ENCODE measurements around the gene TBXA2R. TPM values are rescaled to one million over a fixed set of nuclear protein-coding genes. Genes with fewer than 3 reads are reported as not detected.

TBXA2R gene
- total RNA-seq, 1 experiment from 2014 or later: 1.3 TPM

- Mint-ChIP-seq H3K4me1 (peaks cover 7% of the 10 kb centered on the region), H3K36me3 (no peaks in the 10 kb centered on the region), H3K9me3 (no peaks in the 10 kb centered on the region), H3K27ac (no peak overlapping the region), H3K4me3 (no peak overlapping the region), H3K27me3 (ENCODE audit: low read depth) (peaks cover 3% of the 10 kb centered on the region; the same call in 1 of the 2 replicates)
- DNase-seq (ENCODE audit: low spot score) (no peak), ATAC-seq (no peak)
- ChIA-PET POLR2A (interaction anchor here (0.7 kb wide), 1 partner anchor 39 kb away, joined by 9 read pairs; no protein-coding TSS in a partner anchor), CTCF (interaction anchor here (0.6 to 1.0 kb wide), 3 partner anchors 13 to 548 kb away, joined by 3 to 6 read pairs (median 3); partner anchors contain the start of genes NMRK2 and TEKTIP1)
- TF ChIP-seq IRF1 (CRISPR knock-in tag; IDR thresholded peaks at IDR 0.05): no peak
- TF ChIP-seq ZNF423 (CRISPR knock-in tag; IDR thresholded peaks at IDR 0.05): no peak
- TF ChIP-seq CDX4 (CRISPR knock-in tag; IDR thresholded peaks at IDR 0.05; ENCODE audit: borderline replicate concordance): no peak
- TF ChIP-seq RELA (CRISPR knock-in tag; IDR thresholded peaks at IDR 0.05; ENCODE audit: borderline replicate concordance): no peak
- no peak for TF ChIP-seq USF1 (CRISPR knock-in tag; IDR thresholded peaks at IDR 0.05)
- TF ChIP-seq ZNF512 (CRISPR knock-in tag; IDR thresholded peaks at IDR 0.05; ENCODE audit: borderline replicate concordance): no peak
- no peak for TF ChIP-seq ZBTB21 (CRISPR knock-in tag; IDR thresholded peaks at IDR 0.05; ENCODE audit: borderline replicate concordance)
- no peak for TF ChIP-seq AR (CRISPR knock-in tag; IDR thresholded peaks at IDR 0.05)
- no peak for TF ChIP-seq NFE2L1 (CRISPR knock-in tag; IDR thresholded peaks at IDR 0.05)
- no peak for TF ChIP-seq SMAD4 (CRISPR knock-in tag; IDR thresholded peaks at IDR 0.05)
- TF ChIP-seq ZNF232 (CRISPR knock-in tag; IDR thresholded peaks at IDR 0.05): no peak
- TF ChIP-seq TCF7 (CRISPR knock-in tag; IDR thresholded peaks at IDR 0.05; ENCODE audit: low read depth): no peak
- no peak for TF ChIP-seq ETV6 (CRISPR knock-in tag; IDR thresholded peaks at IDR 0.05)
- no peak for TF ChIP-seq ZNF121 (CRISPR knock-in tag; IDR thresholded peaks at IDR 0.05)
- TF ChIP-seq TP53 (CRISPR knock-in tag; IDR thresholded peaks at IDR 0.05): no peak
- no peak for TF ChIP-seq FOXP1 (CRISPR knock-in tag; IDR thresholded peaks at IDR 0.05; ENCODE audit: borderline replicate concordance)
- TF ChIP-seq ZNF138 (CRISPR knock-in tag; conservative IDR thresholded peaks at IDR 0.05): no peak
- TF ChIP-seq JUN (CRISPR knock-in tag; IDR thresholded peaks at IDR 0.05): no peak
Measured at GRCh38 chr19:3551792-3552095, 54.9 kb downstream of the TBXA2R start.

GRCh38 chr19:3550947-3551791 lies 55.5 kb downstream of the TBXA2R start:
- POLR2A ChIA-PET: no interaction called here
- no peaks in the 10 kb centered on the region; the same call in 1 of the 2 replicates for H3K27me3 Mint-ChIP-seq (ENCODE audit: low read depth)
- CTCF ChIA-PET: interaction anchor here (0.6 kb wide), 1 partner anchor 382 kb away, joined by 3 read pairs; the partner anchor contains the start of gene NMRK2
- no peaks in the 10 kb centered on the region for H3K36me3 Mint-ChIP-seq
- no peaks in the 10 kb centered on the region for H3K9me3 Mint-ChIP-seq
- ATAC-seq (no peak), DNase-seq (ENCODE audit: low spot score) (no peak)
- no peak overlapping the region for H3K4me3 Mint-ChIP-seq
- no peak overlapping the region for H3K27ac Mint-ChIP-seq
- H3K4me1 Mint-ChIP-seq: peaks cover 1% of the 10 kb centered on the region; the same call in 1 of the 2 replicates
- no peak for TF ChIP-seq SP1 (CRISPR knock-in tag; conservative IDR thresholded peaks at IDR 0.05)
- TF ChIP-seq PREB (CRISPR knock-in tag; IDR thresholded peaks at IDR 0.05; ENCODE audit: borderline replicate concordance): no peak
- TF ChIP-seq HMGA2 (CRISPR knock-in tag; IDR thresholded peaks at IDR 0.05): no peak
- TF ChIP-seq IRF1 (CRISPR knock-in tag; IDR thresholded peaks at IDR 0.05): no peak
- no peak for TF ChIP-seq AFF4 (CRISPR knock-in tag; IDR thresholded peaks at IDR 0.05; ENCODE audit: borderline replicate concordance)
